Endothelial cell of umbilical vein (primary cell): ENCODE data around the gene IQGAP2. TPM values are rescaled to one million over a fixed set of nuclear protein-coding genes. Genes with fewer than 3 reads are reported as not detected.
A peak's percentile ranks its signal among the peaks of the same experiment; 100 is the strongest.

Experiments used
- BruUV-seq: library from RNA; stranded (reverse); fragments of 400-500 nt; replicated peaks from 2 replicates; lab custom pipeline; 2021; lab: Mats Ljungman, UMichigan
- CTCF ChIA-PET: fragments of 300-600, 350-600 bp; sonication (Branson Sonifier 250); formaldehyde crosslinking; loops from one replicate; lab custom pipeline; 2021; ENCODE audit warnings: antibody characterized with exemption, inconsistent platforms; lab: Charles Lee
- POLR2A ChIA-PET: fragments of 300-600, 350-600 bp; sonication (Branson Sonifier 250); formaldehyde crosslinking; loops from one replicate; lab custom pipeline; 2021; ENCODE audit warnings: antibody characterized with exemption, inconsistent platforms; lab: Charles Lee
- DNase-seq: peaks from one replicate; pipeline ENCODE4 v3.0.0-alpha.2; 2011; ENCODE audit warnings: low read depth, low spot score
- FAIRE-seq: peaks from 2 replicates; lab custom pipeline; 2011; peaks lifted over from hg19 to GRCh38; lab: Jason Lieb, UNC
- H2AFZ ChIP-seq: 2 replicates; pipeline ENCODE4 v1.6.0; 2012; ENCODE audit warnings: low read depth, low read length, control low read depth, inconsistent platforms
- H3K27ac ChIP-seq: 2 replicates; pipeline ENCODE4 v1.5.1; 2011; ENCODE audit warnings: low read depth, mild to moderate bottlenecking, control low read depth, low read length, moderate library complexity; ENCODE audit not compliant: insufficient read depth
- H3K27me3 ChIP-seq, 2 experiments: 2 replicates each; pipeline versions ENCODE4 v1.6.0 to v1.6.1; 2011; ENCODE audit warnings: low read length in 2 of 2, mixed read lengths in 1 of 2; ENCODE audit not compliant: control insufficient read depth in 2 of 2, insufficient read depth in 2 of 2
- H3K36me3 ChIP-seq, 2 experiments: 2 replicates in 1 of 2; 3 replicates in 1 of 2; pipeline ENCODE4 v1.5.1; 2011; ENCODE audit warnings: low read length in 2 of 2, mild to moderate bottlenecking in 1 of 2, moderate library complexity in 1 of 2; ENCODE audit not compliant: control insufficient read depth in 2 of 2, insufficient read depth in 2 of 2; ENCODE audit errors: extremely low read depth in 1 of 2
- H3K4me1 ChIP-seq: 3 replicates; pipeline ENCODE4 v1.5.1; 2011; ENCODE audit warnings: mild to moderate bottlenecking, low read length; ENCODE audit not compliant: control insufficient read depth, insufficient read depth; ENCODE audit errors: extremely low read depth
- H3K4me2 ChIP-seq: 2 replicates; pipeline ENCODE4 v1.6.1; 2011; ENCODE audit warnings: low read length, control low read depth, mixed read lengths; ENCODE audit not compliant: insufficient read depth
- H3K4me3 ChIP-seq, 3 experiments: fragments of 200-600 bp in 1 of 3; sonication (generic), shearing (Covaris generic) in 1 of 3; replicated peaks in 1 of 3; 2 replicates each; pipeline ENCODE4 v1.5.1; 2011 to 2016; ENCODE audit warnings: control low read depth in 3 of 3, low read length in 3 of 3, mild to moderate bottlenecking in 2 of 3, inconsistent platforms in 1 of 3, low read depth in 1 of 3, moderate library complexity in 1 of 3; ENCODE audit not compliant: insufficient read depth in 1 of 3
- H3K79me2 ChIP-seq: 2 replicates; pipeline ENCODE4 v1.6.0; 2012; ENCODE audit warnings: low read length, inconsistent platforms; ENCODE audit not compliant: control insufficient read depth, insufficient read depth
- H3K9ac ChIP-seq: replicated peaks from 2 replicates; pipeline ENCODE3; 2011; ENCODE audit warnings: low read length, control low read depth; ENCODE audit not compliant: insufficient read depth; ENCODE audit errors: extremely low read depth
- H3K9me1 ChIP-seq: replicated peaks from 3 replicates; pipeline ENCODE4 v1.6.0; 2011; ENCODE audit warnings: mild to moderate bottlenecking, low read length; ENCODE audit not compliant: control insufficient read depth, insufficient read depth; ENCODE audit errors: extremely low read depth
- H3K9me3 ChIP-seq: replicated peaks from 2 replicates; pipeline ENCODE4 v1.5.1; 2012; ENCODE audit warnings: low read length, inconsistent platforms; ENCODE audit not compliant: control insufficient read depth, insufficient read depth
- H4K20me1 ChIP-seq: replicated peaks from 2 replicates; pipeline ENCODE3; 2011; ENCODE audit warnings: mild to moderate bottlenecking, low read length; ENCODE audit not compliant: control insufficient read depth, insufficient read depth; ENCODE audit errors: extremely low read depth
- EZH2 ChIP-seq: IDR thresholded peaks from 2 replicates; pipeline ENCODE4 v1.6.1; 2012; ENCODE audit warnings: borderline replicate concordance, low read depth, mild to moderate bottlenecking, moderate library complexity, low read length, inconsistent platforms; ENCODE audit not compliant: severe bottlenecking
- FOS ChIP-seq: IDR thresholded peaks from 2 replicates; pipeline ENCODE4 v1.6.1; 2011; ENCODE audit warnings: mild to moderate bottlenecking, low read length, moderate library complexity, borderline replicate concordance; ENCODE audit not compliant: insufficient read depth
- GATA2 ChIP-seq: IDR thresholded peaks from 2 replicates; pipeline ENCODE4 v1.7.0; 2011; ENCODE audit warnings: low read depth, mild to moderate bottlenecking, moderate library complexity, mixed read lengths, low read length; ENCODE audit not compliant: insufficient read length, insufficient read depth
- JUN ChIP-seq: IDR thresholded peaks from 2 replicates; pipeline ENCODE4 v1.6.1; 2011; ENCODE audit warnings: borderline replicate concordance, low read depth; ENCODE audit not compliant: insufficient read length, insufficient read depth
- MAX ChIP-seq: IDR thresholded peaks from 2 replicates; pipeline ENCODE4 v1.6.1; 2011; ENCODE audit not compliant: insufficient read depth, insufficient read length
- MYC ChIP-seq: IDR thresholded peaks from one replicate; pipeline ENCODE4 v1.6.1; 2011; ENCODE audit warnings: mild to moderate bottlenecking, low read depth, low read length
- POLR2A ChIP-seq: IDR thresholded peaks from 2 replicates; pipeline ENCODE4 v1.6.1; 2012; ENCODE audit warnings: low read depth, mild to moderate bottlenecking, control low read depth, low read length
- POLR2AphosphoS5 ChIP-seq: IDR thresholded peaks from 2 replicates; pipeline ENCODE4 v1.6.1; 2012; ENCODE audit warnings: low read depth, mild to moderate bottlenecking, control low read depth, low read length, moderate library complexity; ENCODE audit not compliant: insufficient read depth
- dilution Hi-C: fragments of 300-500 bp; cut with MboI; formaldehyde crosslinking; loops from one replicate; pipeline ENCODE4 v1.15.0; 2019; ENCODE audit warnings: low sequenced_read_pairs; ENCODE audit not compliant: extremely low pct_ligation_motif_present
- intact Hi-C: fragments of 100-400 bp; cut with micrococcal nuclease; formaldehyde crosslinking; loops from one replicate; pipeline ENCODE4 v1.10.0; 2022
- polyA plus RNA-seq, 4 experiments: library from polyadenylated mRNA; depleted of rRNA in 3 of 4; stranded (reverse) in 3 of 4; unstranded in 1 of 4; fragments of >200 nt; gene quantifications; 2 replicates each; pipeline versions ENCODE4 v1.2.1 to v1.2.3, GENCODE V29; 2011 to 2012; ENCODE audit warnings: missing spikeins in 1 of 4
- total RNA-seq: library from RNA; stranded (reverse); gene quantifications from 2 replicates; pipeline ENCODE4 v1.2.3, GENCODE V29; 2021
- TF ChIP-seq, protein P1 (sequence below), 2 donors: IDR thresholded peaks; 1 replicate in 1 of 2; 2 replicates in 1 of 2; pipeline ENCODE4 v1.5.1; 2011; ENCODE audit warnings: low read length in 2 of 2, mild to moderate bottlenecking in 2 of 2, moderate library complexity in 2 of 2, control low read depth in 1 of 2, inconsistent platforms in 1 of 2, low read depth in 1 of 2; ENCODE audit not compliant: insufficient read depth in 1 of 2; ENCODE audit errors: extremely low read depth in 1 of 2

Gene IQGAP2
- total and polyA plus RNA-seq, 2 donors (not counting 3 experiments of a cell fraction or from before 2014, with no cell fraction given): 4.5 to 4.7 TPM

GRCh38 chr5:76693141-76693540 lies 290.1 kb downstream of the IQGAP2 start:
- Histone ChIP-seq H3K27ac (peak overlapping the region; percentile 91), H3K4me1 (peaks cover 86% of the 10 kb centered on the region), H4K20me1 (no peaks in the 10 kb centered on the region), H3K4me2 (no peak overlapping the region), H3K27me3 (no peaks in the 10 kb centered on the region), H3K4me3 (no peak overlapping the region), H3K9me3 (no peaks in the 10 kb centered on the region), H3K36me3 (no peaks in the 10 kb centered on the region), H3K9me1 (no peaks in the 10 kb centered on the region), H3K9ac (peak overlapping the region; percentile 67), H3K79me2 (no peaks in the 10 kb centered on the region), H2AFZ (no peak overlapping the region)
- ChIA-PET POLR2A (interaction anchor here (1.0 to 1.2 kb wide), 2 partner anchors 51 to 81 kb away, joined by 3 to 9 read pairs; no protein-coding TSS in a partner anchor), CTCF (interaction anchor here (0.6 to 7.1 kb wide), 5 partner anchors 11 to 92 kb away, joined by 3 to 41 read pairs (median 4); no protein-coding TSS in a partner anchor)
- BruUV-seq: no TSS peak
- dilution Hi-C loops (loop anchor here (25.0 kb wide), 1 partner anchor 119 kb away; the partner anchor contains the start of gene F2RL1), intact Hi-C loops (no loop called here)
- TF ChIP-seq POLR2AphosphoS5: no peak
- DNase-seq (peak; percentile 41), FAIRE-seq (no peak)

DNA sequence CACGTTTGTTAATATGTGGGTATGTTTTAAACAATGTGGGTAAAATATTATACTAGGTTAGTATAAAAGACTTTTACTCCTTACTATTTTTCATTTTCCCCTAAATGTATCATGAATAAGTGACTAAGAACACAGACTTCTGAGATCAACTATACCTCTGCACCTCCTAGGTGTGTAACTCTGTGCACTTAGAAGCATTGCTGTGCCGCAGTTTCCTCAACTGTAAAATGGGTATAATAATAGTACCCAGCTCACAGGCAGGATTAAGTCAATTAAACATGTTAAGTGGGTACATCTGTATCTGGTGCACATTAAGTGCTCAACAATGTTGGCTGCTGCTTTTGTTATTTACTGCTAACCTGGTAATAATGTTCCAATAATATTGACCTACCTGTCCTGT lies 291.2 kb downstream of the IQGAP2 start:
- Histone ChIP-seq H4K20me1 (no peaks in the 10 kb centered on the region), H3K79me2 (no peaks in the 10 kb centered on the region), H3K27ac (no peak overlapping the region), H3K4me1 (peaks cover 74% of the 10 kb centered on the region), H3K36me3 (no peaks in the 10 kb centered on the region), H3K4me3 (no peak overlapping the region), H3K4me2 (no peak overlapping the region), H3K9ac (no peak overlapping the region), H3K9me1 (no peaks in the 10 kb centered on the region), H2AFZ (no peak overlapping the region), H3K27me3 (no peaks in the 10 kb centered on the region), H3K9me3 (no peaks in the 10 kb centered on the region)
- BruUV-seq: no TSS peak
- DNase-seq (no peak), FAIRE-seq (no peak)
- ChIA-PET CTCF (interaction anchor here (1.1 kb wide), 1 partner anchor 10 kb away, joined by 3 read pairs; no protein-coding TSS in a partner anchor), POLR2A (no interaction called here)
- intact Hi-C loops (no loop called here), dilution Hi-C loops (loop anchor here (25.0 kb wide), 1 partner anchor 118 kb away; the partner anchor contains the start of gene F2RL1)
- TF ChIP-seq POLR2AphosphoS5 (no peak), FOS (no peak), JUN (no peak), EZH2 (no peak), MYC (no peak), MAX (no peak), POLR2A (no peak), GATA2 (no peak)
- TF ChIP-seq, protein P1, sequence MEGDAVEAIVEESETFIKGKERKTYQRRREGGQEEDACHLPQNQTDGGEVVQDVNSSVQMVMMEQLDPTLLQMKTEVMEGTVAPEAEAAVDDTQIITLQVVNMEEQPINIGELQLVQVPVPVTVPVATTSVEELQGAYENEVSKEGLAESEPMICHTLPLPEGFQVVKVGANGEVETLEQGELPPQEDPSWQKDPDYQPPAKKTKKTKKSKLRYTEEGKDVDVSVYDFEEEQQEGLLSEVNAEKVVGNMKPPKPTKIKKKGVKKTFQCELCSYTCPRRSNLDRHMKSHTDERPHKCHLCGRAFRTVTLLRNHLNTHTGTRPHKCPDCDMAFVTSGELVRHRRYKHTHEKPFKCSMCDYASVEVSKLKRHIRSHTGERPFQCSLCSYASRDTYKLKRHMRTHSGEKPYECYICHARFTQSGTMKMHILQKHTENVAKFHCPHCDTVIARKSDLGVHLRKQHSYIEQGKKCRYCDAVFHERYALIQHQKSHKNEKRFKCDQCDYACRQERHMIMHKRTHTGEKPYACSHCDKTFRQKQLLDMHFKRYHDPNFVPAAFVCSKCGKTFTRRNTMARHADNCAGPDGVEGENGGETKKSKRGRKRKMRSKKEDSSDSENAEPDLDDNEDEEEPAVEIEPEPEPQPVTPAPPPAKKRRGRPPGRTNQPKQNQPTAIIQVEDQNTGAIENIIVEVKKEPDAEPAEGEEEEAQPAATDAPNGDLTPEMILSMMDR (IDR thresholded peaks at IDR 0.05; ENCODE audit: extremely low read depth in 1 of 2, insufficient read depth in 1 of 2, low read depth in 1 of 2, low read length in 2 of 2): no peak
